H9 (cell line): ENCODE data around the gene PRSS8. TPM values are rescaled to one million over a fixed set of nuclear protein-coding genes. Genes with fewer than 3 reads are reported as not detected.

Experiments
- DNase-seq: peaks from one replicate; pipeline ENCODE4 v3.0.0-alpha.2; 2017
- H2AFZ ChIP-seq: one replicate; pipeline ENCODE4 v1.6.1; 2013; ENCODE audit warnings: mild to moderate bottlenecking, low read length, control low read depth, moderate library complexity
- H2AK5ac ChIP-seq: 2 replicates; pipeline ENCODE4 v1.6.1; 2013; ENCODE audit warnings: low read length, control low read depth, mixed read lengths; ENCODE audit not compliant: insufficient read length
- H2BK120ac ChIP-seq: one replicate; pipeline ENCODE4 v1.6.1; 2013; ENCODE audit warnings: low read depth, mild to moderate bottlenecking, low read length, control low read depth, inconsistent platforms; ENCODE audit not compliant: poor library complexity, severe bottlenecking
- H2BK12ac ChIP-seq: 2 replicates; pipeline ENCODE4 v1.6.1; 2013; ENCODE audit warnings: low read length, control low read depth, mixed read lengths, low read depth; ENCODE audit not compliant: insufficient read length
- H2BK15ac ChIP-seq: 2 replicates; pipeline ENCODE4 v1.6.1; 2013; ENCODE audit warnings: low read depth, low read length, control low read depth
- H2BK20ac ChIP-seq: one replicate; pipeline ENCODE4 v1.6.1; 2013; ENCODE audit warnings: low read depth, mild to moderate bottlenecking, low read length, control low read depth, inconsistent platforms; ENCODE audit not compliant: poor library complexity, severe bottlenecking
- H2BK5ac ChIP-seq: 2 replicates; pipeline ENCODE4 v1.6.1; 2013; ENCODE audit warnings: low read length, control low read depth, mixed read lengths; ENCODE audit not compliant: insufficient read length
- H3K14ac ChIP-seq: 2 replicates; pipeline ENCODE4 v1.6.1; 2013; ENCODE audit warnings: low read length, control low read depth; ENCODE audit not compliant: insufficient read depth
- H3K18ac ChIP-seq: 2 replicates; pipeline ENCODE4 v1.6.1; 2013; ENCODE audit warnings: low read depth, mild to moderate bottlenecking, mixed read lengths, low read length, control low read depth; ENCODE audit not compliant: insufficient read length
- H3K23ac ChIP-seq: 2 replicates; pipeline ENCODE4 v1.6.1; 2013; ENCODE audit warnings: low read length, control low read depth, mixed read lengths, low read depth; ENCODE audit not compliant: insufficient read length
- H3K23me2 ChIP-seq: 2 replicates; pipeline ENCODE4 v1.6.1; 2013; ENCODE audit warnings: low read depth, mild to moderate bottlenecking, mixed read lengths, low read length, control low read depth; ENCODE audit not compliant: insufficient read length, poor library complexity, severe bottlenecking
- H3K27ac ChIP-seq: 2 replicates; pipeline ENCODE4 v1.5.1; 2013; ENCODE audit warnings: low read length, control low read depth, mixed read lengths, low read depth; ENCODE audit not compliant: insufficient read length
- H3K27me3 ChIP-seq: 2 replicates; pipeline ENCODE4 v1.6.1; 2013; ENCODE audit warnings: low read length, control low read depth, inconsistent platforms; ENCODE audit not compliant: insufficient read depth
- H3K4ac ChIP-seq: 2 replicates; pipeline ENCODE4 v1.6.1; 2013; ENCODE audit warnings: low read depth, mild to moderate bottlenecking, control low read depth, inconsistent platforms, low read length, moderate library complexity
- H3K4me1 ChIP-seq: 2 replicates; pipeline ENCODE4 v1.6.1; 2013; ENCODE audit warnings: low read length, control low read depth, inconsistent platforms; ENCODE audit not compliant: insufficient read depth
- H3K4me2 ChIP-seq: 2 replicates; pipeline ENCODE4 v1.6.1; 2013; ENCODE audit warnings: low read length, control low read depth, mixed read lengths; ENCODE audit not compliant: insufficient read length, insufficient read depth
- H3K56ac ChIP-seq: 2 replicates; pipeline ENCODE4 v1.6.1; 2013; ENCODE audit warnings: low read depth, mild to moderate bottlenecking, mixed read lengths, low read length, control low read depth; ENCODE audit not compliant: insufficient read length
- H3K79me1 ChIP-seq: 2 replicates; pipeline ENCODE4 v1.6.1; 2013; ENCODE audit warnings: low read depth, mild to moderate bottlenecking, moderate library complexity, low read length, control low read depth, inconsistent platforms; ENCODE audit not compliant: insufficient read depth, poor library complexity, severe bottlenecking
- H3K79me2 ChIP-seq: 2 replicates; pipeline ENCODE4 v1.6.1; 2013; ENCODE audit warnings: low read length, control low read depth, inconsistent platforms; ENCODE audit not compliant: insufficient read depth
- H3K9ac ChIP-seq: 2 replicates; pipeline ENCODE4 v1.6.1; 2013; ENCODE audit warnings: low read length, control low read depth, mixed read lengths; ENCODE audit not compliant: insufficient read length; ENCODE audit errors: extremely low read depth
- H3K9me3 ChIP-seq: one replicate; pipeline ENCODE4 v1.6.1; 2013; ENCODE audit warnings: low read depth, low read length, inconsistent platforms; ENCODE audit not compliant: control insufficient read depth
- H3T11ph ChIP-seq: one replicate; pipeline ENCODE4 v1.6.1; 2013; ENCODE audit warnings: mild to moderate bottlenecking, low read length, control low read depth, inconsistent platforms
- H4K20me1 ChIP-seq: one replicate; pipeline ENCODE4 v1.6.1; 2013; ENCODE audit not compliant: control insufficient read depth, insufficient read length, insufficient read depth
- H4K5ac ChIP-seq: 2 replicates; pipeline ENCODE4 v1.6.1; 2013; ENCODE audit warnings: low read depth, mild to moderate bottlenecking, mixed read lengths, low read length, control low read depth; ENCODE audit not compliant: insufficient read length
- H4K8ac ChIP-seq: replicated peaks from 2 replicates; pipeline ENCODE4 v1.6.1; 2013; ENCODE audit warnings: low read length, control low read depth, mixed read lengths, low read depth; ENCODE audit not compliant: insufficient read length
- H4K91ac ChIP-seq: 2 replicates; pipeline ENCODE4 v1.6.1; 2013; ENCODE audit warnings: low read depth, mild to moderate bottlenecking, moderate library complexity, mixed read lengths, low read length, control low read depth; ENCODE audit not compliant: insufficient read length
- H3K27ac Mint-ChIP-seq, 3 experiments: 2 replicates in 2 of 3; 3 replicates in 1 of 3; pipeline ENCODE4 v1.8.0; 2020 to 2021; ENCODE audit warnings: mixed read lengths in 3 of 3, mild to moderate bottlenecking in 1 of 3, moderate library complexity in 1 of 3
- H3K27me3 Mint-ChIP-seq: 2 replicates; pipeline ENCODE4 v1.8.0; 2021; ENCODE audit warnings: low read depth, mild to moderate bottlenecking, moderate library complexity, mixed read lengths
- H3K36me3 Mint-ChIP-seq, 3 experiments: 2 replicates in 2 of 3; 3 replicates in 1 of 3; pipeline ENCODE4 v1.8.0; 2020 to 2021; ENCODE audit warnings: low read depth in 3 of 3, mixed read lengths in 3 of 3; ENCODE audit not compliant: insufficient read depth in 1 of 3
- H3K4me1 Mint-ChIP-seq, 2 experiments: 2 replicates each; pipeline ENCODE4 v1.8.0; 2020; ENCODE audit warnings: mixed read lengths in 2 of 2
- H3K4me3 Mint-ChIP-seq, 2 experiments: 2 replicates in 1 of 2; 3 replicates in 1 of 2; pipeline ENCODE4 v1.8.0; 2020 to 2021; ENCODE audit warnings: mild to moderate bottlenecking in 2 of 2, mixed read lengths in 2 of 2, moderate library complexity in 1 of 2
- H3K9me3 Mint-ChIP-seq, 2 experiments: 2 replicates in 1 of 2; 3 replicates in 1 of 2; pipeline ENCODE4 v1.8.0; 2020; ENCODE audit warnings: mild to moderate bottlenecking in 2 of 2, mixed read lengths in 2 of 2, moderate library complexity in 1 of 2
- WGBS: extraction: QIAGEN DNeasy Blood & Tissue Kit; methylation state at CpG from one replicate; pipeline ENCODE4 v1.1.7; 2013; ENCODE audit warnings: missing lambda C conversion rate, low lambda C conversion rate, mixed read lengths; ENCODE audit not compliant: insufficient read length; ENCODE audit errors: extremely low coverage; 5-methylcytosine and 5-hydroxymethylcytosine counted together
- total RNA-seq: library from RNA; stranded (reverse); gene quantifications from 2 replicates; pipeline ENCODE4 v1.2.1, GENCODE V29; 2021
- TF ChIP-seq, protein P1 (sequence below): fragments of 200-600 bp; sonication (generic); conservative IDR thresholded peaks from 3 replicates; pipeline ENCODE4 v1.8.0; 2021; ENCODE audit warnings: antibody characterized with exemption, mild to moderate bottlenecking

Gene PRSS8
- total RNA-seq, 1 experiment from 2014 or later = 64.0 TPM

DNA sequence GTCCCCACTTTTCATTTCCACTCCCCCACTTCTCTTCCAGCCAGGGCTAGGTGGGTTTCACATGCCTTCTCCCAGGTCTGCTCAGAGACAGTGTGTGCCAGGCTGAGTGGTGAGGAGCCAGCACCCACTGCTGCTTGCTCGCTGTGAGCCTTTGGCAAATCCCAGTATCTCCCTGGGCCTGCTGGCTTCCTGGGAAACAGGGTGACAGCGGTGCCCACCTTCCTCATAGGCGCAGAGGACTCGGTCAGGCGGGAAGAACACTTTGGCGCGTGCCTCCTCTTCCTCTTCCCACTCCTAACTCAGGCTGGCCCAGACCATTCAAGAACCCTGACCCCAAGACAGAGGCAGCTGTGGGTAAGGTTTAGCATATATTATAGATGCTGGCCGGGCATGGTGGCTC, 46.3 kb downstream of the PRSS8 start:
- Histone ChIP-seq H3K27me3 (no peaks in the 10 kb centered on the region), H3K18ac (no peak overlapping the region), H3K9ac (no peak overlapping the region), H3K27ac (no peak overlapping the region), H2BK20ac (no peak overlapping the region), H3K4ac (no peak overlapping the region), H3K79me2 (peaks cover 2% of the 10 kb centered on the region; the same call in 1 of the 2 replicates), H2BK15ac (no peak overlapping the region), H3K14ac (no peak overlapping the region), H3K4me1 (no peaks in the 10 kb centered on the region), H2BK5ac (no peak overlapping the region), H2BK120ac (no peak overlapping the region), H4K5ac (no peak overlapping the region), H3K23me2 (peaks cover 9% of the 10 kb centered on the region), H3T11ph (no peak overlapping the region), H4K8ac (no peak overlapping the region), H4K20me1 (peaks cover 3% of the 10 kb centered on the region), H2BK12ac (no peak overlapping the region), H4K91ac (no peak overlapping the region), H3K56ac (no peak overlapping the region), H3K23ac (no peak overlapping the region), H2AFZ (no peak overlapping the region), H3K4me2 (no peak overlapping the region), H3K79me1 (peaks cover 2% of the 10 kb centered on the region), H2AK5ac (no peak overlapping the region), H3K9me3 (no peaks in the 10 kb centered on the region)
- WGBS = no CpG with 5 or more reads among the region's 8 CpGs
- Mint-ChIP-seq H3K27ac (no peak overlapping the region; a peak in 1 of 7 replicates), H3K4me1 (peaks cover 5 to 10% of the 10 kb centered on the region in 2 experiments; a peak in 3 of 4 replicates), H3K9me3 (no peaks in the 10 kb centered on the region; a peak in 1 of 5 replicates), H3K4me3 (no peak overlapping the region), H3K27me3 (no peaks in the 10 kb centered on the region; the same call in 1 of the 2 replicates), H3K36me3 (peaks cover 4 to 27% (median 24%) of the 10 kb centered on the region in 3 experiments; a peak in 6 of 7 replicates)
- TF ChIP-seq, protein P1, sequence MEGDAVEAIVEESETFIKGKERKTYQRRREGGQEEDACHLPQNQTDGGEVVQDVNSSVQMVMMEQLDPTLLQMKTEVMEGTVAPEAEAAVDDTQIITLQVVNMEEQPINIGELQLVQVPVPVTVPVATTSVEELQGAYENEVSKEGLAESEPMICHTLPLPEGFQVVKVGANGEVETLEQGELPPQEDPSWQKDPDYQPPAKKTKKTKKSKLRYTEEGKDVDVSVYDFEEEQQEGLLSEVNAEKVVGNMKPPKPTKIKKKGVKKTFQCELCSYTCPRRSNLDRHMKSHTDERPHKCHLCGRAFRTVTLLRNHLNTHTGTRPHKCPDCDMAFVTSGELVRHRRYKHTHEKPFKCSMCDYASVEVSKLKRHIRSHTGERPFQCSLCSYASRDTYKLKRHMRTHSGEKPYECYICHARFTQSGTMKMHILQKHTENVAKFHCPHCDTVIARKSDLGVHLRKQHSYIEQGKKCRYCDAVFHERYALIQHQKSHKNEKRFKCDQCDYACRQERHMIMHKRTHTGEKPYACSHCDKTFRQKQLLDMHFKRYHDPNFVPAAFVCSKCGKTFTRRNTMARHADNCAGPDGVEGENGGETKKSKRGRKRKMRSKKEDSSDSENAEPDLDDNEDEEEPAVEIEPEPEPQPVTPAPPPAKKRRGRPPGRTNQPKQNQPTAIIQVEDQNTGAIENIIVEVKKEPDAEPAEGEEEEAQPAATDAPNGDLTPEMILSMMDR = no peak
- no peak for DNase-seq
